Stimulated activated CD8-positive, alpha-beta memory T cell treated with anti-CD3 and anti-CD28 coated beads, Interleukin-7, amount 100 ng/mL, for 1 hour (primary cell): ENCODE results near the gene SETD9.

Experiments used
- DNase-seq, 2 donors: peaks; one replicate each; pipeline ENCODE4 v3.0.0-alpha.2; 2020; ENCODE audit warnings: low read depth in 2 of 2

Gene SETD9, protein sequence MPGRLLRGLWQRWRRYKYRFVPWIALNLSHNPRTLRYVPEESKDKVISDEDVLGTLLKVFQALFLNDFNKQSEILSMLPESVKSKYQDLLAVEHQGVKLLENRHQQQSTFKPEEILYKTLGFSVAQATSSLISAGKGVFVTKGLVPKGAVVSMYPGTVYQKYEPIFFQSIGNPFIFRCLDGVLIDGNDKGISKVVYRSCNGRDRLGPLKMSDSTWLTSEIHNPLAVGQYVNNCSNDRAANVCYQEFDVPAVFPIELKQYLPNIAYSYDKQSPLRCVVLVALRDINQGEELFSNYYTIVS

DNA sequence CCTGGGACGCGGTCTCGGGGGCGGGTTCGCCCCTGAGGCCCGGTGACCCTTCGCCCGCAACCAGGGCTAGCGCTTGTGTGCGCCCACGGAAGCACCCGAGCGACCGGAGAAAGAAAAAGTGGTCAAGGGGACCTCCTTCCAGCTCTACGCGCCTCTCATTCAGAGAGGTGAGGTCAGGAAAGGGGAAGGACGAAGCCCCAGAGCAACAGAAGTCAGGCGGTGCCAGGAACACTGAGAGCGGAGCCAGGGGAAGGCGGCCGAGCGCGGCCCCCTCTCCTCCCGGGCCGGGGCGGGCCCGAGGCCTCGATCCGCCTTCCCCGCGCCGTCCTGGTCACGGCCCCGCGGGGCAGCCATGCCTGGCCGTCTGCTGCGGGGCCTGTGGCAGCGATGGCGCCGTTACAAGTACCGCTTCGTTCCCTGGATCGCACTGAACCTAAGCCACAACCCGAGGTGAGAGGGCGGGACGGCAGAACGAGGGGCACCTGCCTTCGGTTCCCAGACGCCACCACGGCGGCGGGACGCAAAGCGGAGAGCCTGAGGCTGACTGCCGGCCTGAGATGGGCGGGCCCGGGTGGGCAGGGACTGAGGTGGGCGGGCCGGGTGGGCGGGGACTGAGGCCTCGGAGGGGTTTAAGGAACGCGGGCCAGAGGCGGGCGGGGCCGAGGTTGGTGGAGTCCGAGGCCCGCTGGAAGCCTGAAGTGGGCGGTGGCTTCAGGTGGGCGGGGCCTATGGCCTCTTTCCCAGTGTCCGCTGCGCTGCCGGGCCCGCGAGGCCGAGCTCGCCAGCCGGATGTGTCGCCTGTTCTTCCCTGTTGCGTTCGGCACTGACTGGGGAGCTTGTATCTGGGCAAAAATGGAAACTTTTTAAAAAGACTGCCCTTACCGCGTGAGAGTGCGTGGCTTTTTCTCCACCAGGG lies at the start of gene SETD9:
SETD9 (plus strand) TSS at position 303 of the 916 bp plus-strand sequence; CDS start at position 353, 50 bp downstream.
- peak; percentile 74 to 76 for DNase-seq

DNA sequence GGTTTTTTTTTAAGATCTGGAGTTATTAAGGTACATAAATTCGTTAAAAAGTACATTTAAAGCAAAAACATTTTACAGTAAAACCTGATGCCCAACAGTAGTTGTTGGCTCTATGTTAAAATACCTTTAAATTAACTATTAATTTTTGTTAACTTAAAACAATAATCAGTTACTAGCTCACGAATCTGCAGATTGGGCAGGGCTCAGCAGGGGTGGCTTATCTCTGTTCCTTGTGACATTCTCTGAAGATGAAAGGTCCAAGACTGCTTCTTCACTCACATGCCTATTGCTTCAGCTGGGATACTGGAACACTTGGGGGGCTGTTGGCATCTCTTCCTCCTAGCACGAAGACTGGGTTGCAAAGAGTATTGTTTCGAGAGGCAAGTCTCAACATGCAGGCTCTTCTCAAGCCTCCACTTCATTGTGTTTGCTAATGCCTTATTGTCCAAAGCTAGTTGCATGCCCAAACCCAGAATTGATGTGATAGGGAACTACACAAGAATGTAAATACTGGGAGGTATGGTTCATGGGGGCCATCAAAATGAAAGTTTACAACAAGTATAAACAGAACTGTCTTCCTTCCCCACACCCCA lies 47.4 kb upstream of the SETD9 start:
- DNase-seq = no peak

DNA sequence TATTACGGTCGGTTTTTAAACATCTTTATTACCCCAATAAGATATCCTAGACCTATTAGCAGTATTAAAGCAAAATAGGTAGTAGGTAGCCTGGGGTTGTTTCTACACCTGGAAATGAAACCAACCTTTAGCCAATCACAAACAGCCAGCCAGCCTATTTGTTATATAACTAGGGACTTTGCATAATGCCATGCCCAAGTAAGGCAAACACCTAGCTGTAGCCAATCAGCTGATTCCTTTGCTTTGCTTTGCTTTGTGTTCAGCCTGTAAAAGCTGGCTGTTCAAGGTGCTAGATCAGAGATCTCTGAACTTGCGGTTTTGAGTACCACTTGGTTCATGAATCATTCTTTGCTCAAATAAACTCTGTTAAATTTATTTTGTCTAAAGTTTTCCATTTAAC lies 46.5 kb upstream of the SETD9 start:
- DNase-seq = no peak

DNA sequence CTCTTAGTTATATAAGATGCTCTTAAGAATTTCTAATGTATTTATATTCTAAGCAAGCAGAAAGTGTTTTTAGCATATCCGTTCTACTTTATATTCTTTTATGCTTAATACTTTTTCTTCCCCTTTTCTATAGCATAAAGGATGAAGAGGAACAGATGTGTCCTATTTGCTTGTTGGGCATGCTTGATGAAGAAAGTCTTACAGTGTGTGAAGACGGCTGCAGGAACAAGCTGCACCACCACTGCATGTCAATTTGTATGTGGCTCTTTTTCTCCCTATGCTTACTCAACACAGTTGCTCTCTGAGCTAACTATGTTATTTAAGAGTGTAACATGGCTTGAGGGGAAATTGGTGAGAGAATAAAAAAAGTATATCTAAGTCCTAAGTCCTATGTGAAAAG lies 37.6 kb upstream of the SETD9 start:
- no peak for DNase-seq

DNA sequence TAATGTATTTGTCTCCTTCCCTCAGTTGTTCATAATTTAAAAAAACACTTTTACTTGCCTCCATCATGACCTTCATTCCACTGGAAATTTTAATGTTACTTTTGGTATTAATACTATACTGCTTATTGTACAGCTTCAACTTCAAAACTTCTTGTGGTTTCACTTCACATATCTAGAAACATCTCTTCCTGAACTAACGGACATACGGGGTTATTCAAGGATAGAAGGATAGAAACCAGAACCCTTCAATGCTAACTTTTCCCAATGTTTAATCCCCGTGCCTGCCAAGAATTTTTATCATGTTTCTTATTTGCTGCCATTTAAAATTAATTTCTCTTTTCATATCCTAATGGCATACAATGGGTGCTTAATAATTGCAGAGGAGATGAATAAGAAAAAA lies 36.3 kb upstream of the SETD9 start:
- no peak for DNase-seq

DNA sequence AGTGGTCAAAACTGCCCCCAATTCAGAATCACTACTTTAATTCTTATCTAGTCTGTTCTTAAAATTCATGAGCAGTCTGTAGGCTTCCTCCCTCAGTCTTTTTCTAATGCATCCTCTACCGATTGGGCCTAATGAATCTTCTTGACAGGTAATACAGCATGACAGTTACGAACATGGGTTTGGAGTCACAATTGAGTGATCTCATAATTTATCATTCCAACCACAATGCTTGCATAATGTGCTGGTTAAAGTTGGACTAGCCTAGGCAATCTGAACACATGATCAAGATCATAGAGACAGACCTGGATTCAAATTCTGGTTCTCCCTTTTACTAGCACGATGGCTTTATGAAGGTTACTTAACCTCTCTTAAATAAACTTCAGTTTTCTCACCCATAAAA lies 33.1 kb upstream of the SETD9 start:
- no peak for DNase-seq

DNA sequence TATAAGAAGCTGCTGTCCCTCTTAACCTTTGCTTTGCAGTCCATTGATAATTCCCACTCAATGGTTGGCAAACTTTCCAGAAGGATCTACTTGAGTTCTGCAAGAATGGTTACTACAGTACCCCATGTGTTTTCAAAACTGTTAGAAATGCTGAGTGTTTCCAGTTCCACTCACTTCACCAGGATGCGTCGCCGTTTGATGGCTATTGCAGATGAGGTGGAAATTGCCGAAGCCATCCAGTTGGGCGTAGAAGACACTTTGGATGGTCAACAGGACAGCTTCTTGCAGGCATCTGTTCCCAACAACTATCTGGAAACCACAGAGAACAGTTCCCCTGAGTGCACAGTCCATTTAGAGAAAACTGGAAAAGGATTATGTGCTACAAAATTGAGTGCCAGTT lies 27.8 kb upstream of the SETD9 start:
- DNase-seq = no peak

DNA sequence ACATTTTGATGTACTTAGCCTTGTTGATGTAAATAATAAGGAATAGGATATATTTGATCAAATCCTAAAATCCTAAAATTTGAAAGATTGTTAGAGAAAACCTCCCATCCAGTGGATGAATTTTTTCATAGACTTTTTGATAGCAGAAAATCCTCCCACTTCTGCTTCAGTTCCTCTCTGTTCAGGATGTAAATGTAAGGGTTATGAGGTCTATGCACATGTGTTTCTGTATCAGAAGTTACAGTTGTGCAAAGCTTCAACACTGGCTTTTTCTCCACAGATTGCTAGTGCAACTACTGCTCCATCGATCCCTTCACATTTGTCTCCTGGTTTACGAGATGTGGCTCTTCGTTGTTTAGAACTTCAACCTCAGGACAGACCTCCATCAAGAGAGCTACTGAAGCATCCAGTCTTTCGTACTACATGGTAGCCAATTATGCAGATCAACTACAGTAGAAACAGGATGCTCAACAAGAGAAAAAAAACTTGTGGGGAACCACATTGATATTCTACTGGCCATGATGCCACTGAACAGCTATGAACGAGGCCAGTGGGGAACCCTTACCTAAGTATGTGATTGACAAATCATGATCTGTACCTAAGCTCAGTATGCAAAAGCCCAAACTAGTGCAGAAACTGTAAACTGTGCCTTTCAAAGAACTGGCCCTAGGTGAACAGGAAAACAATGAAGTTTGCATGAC lies 16.0 kb upstream of the SETD9 start:
- DNase-seq = no peak

DNA sequence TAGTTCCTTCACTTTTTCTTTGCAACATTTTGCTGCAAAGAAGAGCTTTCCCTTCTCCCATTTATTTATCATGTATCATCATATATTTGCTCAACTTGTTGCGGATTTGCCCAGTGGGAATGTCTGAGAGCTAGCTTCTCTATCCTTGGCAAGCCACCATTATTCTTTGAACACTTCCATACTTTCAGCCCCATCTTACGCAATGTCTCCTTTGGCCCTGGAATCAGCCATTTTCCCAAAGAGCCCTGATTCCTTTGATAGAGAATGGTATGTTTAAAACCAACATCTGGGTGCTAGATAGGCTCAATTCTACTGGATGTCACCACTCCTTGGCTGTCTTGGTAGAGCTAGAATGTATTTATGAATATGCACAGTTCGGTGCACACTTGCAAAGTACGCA lies 12.6 kb upstream of the SETD9 start:
- DNase-seq = no peak

DNA sequence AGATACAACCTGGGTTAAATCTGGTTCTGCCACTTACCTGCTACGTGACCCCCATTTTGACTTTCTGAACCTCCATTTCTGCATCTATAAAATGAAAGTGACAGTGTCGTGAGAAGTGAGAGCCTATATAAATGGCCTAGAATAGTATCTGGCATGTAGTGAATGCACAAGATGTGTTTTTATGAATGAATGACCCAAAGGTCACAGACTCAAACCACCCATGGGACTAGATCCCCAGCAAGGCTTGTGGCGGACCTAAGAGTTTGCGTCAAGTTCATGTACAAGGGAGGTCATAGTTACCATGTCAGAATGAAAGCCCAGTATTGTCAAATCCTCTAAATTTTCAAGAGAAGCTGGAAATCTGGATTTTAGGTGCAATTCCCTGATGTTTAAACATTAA lies 11.2 kb upstream of the SETD9 start:
- DNase-seq = no peak

DNA sequence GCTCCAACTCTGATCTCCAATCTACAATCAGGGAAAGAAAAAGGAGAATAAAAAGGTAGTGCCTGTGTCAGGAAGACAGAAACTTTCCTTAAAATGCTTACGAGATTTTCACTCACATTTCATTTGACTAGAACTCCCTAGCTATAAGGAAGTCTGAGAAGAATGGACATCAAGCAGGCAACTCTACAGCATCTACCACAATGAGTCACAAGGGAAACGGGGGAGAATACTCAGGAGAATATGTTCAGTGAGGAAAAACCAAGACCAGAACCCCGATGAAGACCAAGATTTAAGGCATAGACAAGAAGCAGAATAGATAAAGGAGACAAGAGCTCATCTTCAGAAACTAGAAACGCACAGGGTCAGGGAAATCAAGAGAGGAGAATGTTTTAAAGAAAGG lies 9.0 kb upstream of the SETD9 start:
- no peak for DNase-seq

DNA sequence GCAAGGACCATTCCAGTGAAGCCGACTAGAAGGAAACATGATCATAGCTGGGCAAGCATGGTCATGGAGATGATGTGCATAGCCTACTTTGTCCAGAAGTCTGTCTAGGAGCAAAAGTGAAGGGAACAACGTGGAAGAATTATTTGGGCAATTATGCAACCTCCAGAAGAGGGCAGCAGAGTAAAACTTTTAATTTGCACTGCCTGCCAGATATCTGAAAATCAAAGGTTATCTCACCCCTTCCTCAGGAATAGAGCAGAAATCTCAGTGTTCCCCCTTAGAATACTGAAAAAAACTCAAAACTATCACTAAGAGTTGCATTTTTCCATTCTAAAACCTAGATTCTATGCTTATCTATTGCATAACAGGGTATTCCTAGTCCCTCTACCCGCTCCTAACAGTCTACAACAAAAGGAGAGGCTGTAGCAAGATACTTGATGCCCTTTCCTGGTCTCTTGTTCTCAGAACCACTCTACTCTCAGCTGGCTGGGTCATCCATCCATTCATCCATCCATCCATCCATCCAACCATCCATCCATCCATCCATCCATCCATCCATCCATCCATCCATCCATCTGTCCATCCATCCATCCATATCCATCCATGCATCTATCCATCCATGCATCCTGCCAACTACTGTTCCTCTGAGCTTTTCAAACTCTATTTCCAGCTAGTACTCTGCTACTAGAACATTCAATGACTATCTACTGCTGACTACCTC lies 8.4 kb upstream of the SETD9 start:
- DNase-seq = peak in 1 of 2 donors; percentile 4

DNA sequence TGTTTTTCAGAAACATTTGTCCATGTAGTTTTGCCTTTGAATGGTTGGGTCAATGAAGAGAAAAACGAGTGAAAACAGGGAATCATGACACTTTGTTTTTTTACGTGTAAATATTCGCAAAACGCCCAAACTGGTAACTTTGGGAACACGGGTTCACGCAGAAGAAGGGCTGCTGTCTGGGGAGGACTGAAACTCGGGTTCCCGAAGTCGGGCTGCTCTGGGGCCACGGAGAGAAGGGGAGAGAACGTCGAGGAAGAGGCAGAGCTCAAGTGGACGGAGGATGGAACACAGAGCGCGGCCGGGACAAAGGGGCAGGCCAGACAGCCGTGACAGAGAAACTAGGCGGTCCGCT lies 478 bp upstream of the SETD9 start:
- DNase-seq = no peak

DNA sequence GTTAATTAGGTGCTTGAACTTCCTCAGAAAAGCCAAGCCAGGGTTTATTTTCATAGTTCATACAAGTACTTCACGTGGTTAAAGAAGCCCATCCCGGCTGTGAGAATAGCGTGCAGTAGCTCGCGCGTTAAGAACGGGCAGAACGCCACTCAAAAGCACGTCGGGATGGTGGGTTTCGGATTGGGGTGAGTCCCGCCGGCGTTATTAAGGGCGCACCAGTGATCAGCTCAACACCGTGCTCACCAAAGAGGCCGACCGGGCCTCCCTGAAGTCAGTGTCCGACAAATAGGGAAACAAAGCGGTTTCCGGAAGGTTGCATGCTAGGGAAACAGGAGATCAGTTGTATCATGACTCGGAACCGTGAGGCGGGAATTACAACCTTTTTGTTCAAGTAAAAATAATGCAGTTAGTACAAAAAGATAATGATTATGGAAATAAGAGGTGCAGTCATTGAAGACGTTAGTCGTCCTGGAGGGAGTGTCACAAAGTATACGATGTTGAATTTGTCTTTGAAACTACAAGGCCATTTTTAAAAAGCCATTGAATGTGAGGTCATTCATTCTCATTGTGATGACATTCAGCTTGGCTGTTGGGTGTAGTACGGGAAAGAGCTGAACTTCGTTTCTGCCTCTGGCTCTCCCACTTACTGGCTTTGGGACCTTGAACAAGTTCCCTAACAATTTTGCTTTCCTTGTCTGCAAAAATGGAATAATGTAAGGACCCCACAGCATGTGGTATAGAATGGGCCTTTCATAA lies 992 bp downstream of the SETD9 start:
- DNase-seq = peak in 1 of 2 donors; percentile 15

DNA sequence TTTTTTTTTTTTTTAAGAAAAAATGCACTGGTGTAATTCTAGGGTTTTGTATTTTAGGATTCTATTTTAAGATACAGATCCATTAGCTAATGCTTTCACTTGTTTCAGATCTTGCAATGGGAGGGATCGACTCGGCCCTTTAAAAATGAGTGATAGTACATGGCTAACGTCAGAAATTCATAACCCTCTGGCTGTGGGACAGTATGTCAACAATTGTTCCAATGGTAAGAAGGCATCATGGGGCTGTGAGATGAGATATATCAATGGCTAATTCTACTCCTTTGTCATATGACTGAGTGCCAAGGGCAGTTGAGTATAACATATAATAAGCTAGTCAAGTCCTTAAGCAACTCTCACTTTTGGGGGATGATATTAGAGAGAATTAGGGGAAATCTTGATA lies 4.4 kb downstream of the SETD9 start:
- no peak for DNase-seq

DNA sequence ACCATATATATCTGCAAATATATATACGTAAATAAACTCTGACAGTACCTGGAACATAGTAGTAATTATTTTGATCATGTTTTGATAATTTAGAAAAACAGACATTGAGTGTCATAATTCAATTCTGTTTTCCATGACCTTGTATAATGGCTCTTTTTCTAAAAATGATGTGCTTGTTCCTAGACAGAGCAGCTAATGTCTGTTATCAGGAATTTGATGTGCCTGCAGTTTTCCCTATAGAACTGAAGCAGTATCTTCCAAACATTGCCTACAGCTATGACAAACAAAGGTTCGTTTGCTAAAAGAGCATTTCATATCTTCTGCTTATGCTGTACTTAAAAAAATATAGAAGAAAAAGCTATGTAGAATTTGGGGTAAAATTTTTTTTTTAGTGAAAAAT lies 5.3 kb downstream of the SETD9 start:
- no peak for DNase-seq

DNA sequence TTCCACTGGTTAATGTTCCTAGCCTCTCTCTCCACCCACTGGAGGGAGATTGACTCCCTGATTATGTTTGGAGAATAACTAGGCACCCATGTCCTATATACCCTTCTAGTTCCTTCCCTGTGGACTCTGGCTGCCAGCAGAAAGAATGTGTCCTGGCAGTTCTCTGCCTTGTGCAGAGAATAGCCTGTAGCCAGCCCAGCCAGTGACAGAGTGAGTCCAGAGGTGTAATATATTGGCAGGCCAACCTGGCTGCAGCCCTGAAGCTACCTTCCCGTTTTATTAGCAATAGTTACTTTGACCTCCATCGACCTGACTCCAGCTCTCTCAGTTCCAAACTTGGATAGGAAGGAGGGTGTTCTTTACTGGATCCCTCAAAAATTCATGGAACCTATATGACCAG lies 8.1 kb downstream of the SETD9 start:
- no peak for DNase-seq

DNA sequence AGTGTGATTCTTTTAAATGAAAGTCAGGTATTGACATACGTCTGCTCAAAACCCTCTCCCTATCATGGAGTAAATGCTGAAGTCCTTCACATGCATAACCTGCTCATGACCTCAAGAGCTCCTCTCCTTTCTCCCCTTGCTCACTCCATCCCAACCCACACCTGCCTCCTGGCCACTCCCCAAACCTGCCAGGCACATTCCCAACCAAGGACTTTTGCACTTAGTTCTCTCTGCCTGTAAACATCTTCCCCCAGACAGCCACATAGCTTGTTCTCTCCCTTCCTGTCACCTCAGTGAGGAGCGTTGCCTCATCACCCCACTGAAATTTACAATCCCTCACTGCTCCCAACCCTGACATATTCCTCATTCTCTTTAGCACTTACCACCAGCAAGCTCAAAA lies 8.7 kb downstream of the SETD9 start:
- DNase-seq = no peak

DNA sequence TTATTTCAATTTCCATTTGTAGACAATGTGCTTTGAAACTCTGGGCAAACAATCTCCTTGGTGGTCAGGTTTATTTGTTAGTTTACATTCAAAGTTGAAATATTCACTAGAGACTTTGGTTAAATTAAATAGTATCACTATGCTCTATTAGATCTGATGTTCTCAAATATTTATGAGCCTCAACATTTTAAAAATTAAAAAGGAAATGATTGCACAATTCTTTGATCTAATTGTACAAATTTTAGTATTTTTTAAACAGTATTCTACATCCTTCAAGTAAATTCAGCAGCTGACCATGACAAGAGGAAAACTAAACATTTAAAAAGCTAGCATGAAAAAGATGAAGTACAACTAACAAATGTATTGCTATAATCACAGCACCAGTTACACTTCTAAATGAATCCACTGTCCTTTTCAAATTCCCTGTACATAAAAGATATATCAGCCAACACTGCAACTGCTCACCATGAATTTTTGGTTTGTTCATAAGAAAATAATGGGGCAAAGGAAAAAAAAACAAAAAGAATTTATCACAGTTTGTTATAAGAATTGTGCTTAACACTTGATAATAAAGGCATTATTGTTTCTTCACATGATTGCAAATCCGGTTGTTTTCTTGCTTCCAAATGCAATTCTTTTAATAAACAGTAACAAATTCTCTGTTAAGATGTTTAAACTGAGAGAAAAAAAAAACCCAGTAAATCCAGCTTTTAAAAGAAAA lies 10.7 kb downstream of the SETD9 start:
- DNase-seq = no peak

DNA sequence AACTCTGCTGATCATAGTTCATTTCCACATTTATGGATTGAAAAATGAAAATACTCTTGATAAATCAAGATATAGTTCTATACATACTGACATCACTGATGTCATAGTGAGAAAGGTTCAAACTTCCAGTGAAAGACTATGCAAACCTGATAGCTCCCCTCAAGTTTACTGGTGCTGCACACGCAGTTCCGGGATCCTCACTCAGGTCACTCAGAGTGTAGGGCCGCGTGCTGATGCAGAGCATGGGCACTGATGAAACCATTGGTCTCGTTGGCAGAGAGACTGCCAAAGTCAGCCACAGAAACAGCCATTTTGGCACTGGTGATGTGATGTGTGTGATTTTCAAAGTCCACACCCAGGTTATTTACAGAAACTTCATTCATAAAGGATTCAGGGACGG lies 13.5 kb downstream of the SETD9 start:
- DNase-seq = no peak
